Astrocyte of the cerebellum (primary cell): ENCODE measurements around the gene TMEM131L.
A peak's percentile ranks its signal among the peaks of the same experiment; 100 is the strongest.

Experiments used
- DNase-seq: peaks from one replicate; pipeline ENCODE4 v3.0.0-alpha.2; 2011; ENCODE audit warnings: low read depth
- H3K4me3 ChIP-seq: 2 replicates; pipeline ENCODE4 v1.5.1; 2011; ENCODE audit warnings: mild to moderate bottlenecking, low read depth, low read length, moderate library complexity
- CTCF ChIP-seq: IDR thresholded peaks from 2 replicates; pipeline ENCODE4 v1.5.1; 2012; ENCODE audit warnings: low read length, low read depth, moderate library complexity, mild to moderate bottlenecking; ENCODE audit errors: missing control alignments
- in situ Hi-C: cut with HindIII; loops from 2 replicates; pipeline ENCODE4 v1.10.0; 2017; ENCODE audit warnings: low sequenced_read_pairs

TMEM131L gene

DNA sequence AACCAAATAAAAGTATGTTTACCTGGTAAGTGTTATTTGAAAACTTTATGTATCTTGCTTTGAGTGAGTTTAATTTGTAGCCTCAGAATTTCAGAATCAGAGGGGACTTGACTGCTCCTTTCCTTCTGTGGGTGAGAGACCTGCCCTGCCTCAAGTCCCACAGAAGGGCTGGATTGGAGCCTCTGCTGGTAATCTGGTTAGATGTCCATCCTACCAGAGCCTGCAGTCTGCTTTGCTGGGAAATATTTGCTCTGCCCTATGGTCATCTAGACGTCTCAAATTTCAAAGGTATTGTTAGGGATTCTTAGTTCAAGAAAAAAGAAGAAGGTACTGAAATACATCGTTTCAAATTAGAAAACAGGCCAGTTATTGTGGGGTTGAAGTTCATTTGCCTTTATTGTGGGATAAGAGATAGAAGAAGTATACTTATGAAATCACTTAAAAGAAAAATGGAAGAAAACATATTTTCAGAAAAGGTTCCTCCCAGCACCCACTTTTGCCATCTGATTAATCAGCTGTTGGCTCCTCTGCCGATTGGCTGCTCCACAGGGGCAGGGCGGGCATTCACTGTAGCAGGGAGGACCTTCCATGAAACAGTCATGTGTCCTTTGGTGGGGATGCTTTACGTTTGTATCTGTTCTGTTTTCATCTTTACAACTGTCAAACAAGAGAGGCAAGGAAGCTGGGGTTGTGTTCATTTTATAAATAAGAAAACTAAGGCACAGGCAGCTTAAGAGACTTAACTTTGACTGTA, 144.6 kb downstream of the TMEM131L start:
- no peak for DNase-seq
- no peak overlapping the region for H3K4me3 ChIP-seq
- in situ Hi-C loops = no loop called here
- TF ChIP-seq CTCF = no peak

- H3K4me3 ChIP-seq = no peak overlapping the region
- peak; percentile 33 for DNase-seq
- in situ Hi-C loops = no loop called here
- TF ChIP-seq CTCF = no peak
Measured at GRCh38 chr4:153611679-153612078, 145.5 kb downstream of the TMEM131L start.

GRCh38 chr4:153612878-153613277, 146.7 kb downstream of the TMEM131L start:
- no peak for DNase-seq
- in situ Hi-C loops = no loop called here
- H3K4me3 ChIP-seq = no peak overlapping the region
- TF ChIP-seq CTCF = no peak

DNA sequence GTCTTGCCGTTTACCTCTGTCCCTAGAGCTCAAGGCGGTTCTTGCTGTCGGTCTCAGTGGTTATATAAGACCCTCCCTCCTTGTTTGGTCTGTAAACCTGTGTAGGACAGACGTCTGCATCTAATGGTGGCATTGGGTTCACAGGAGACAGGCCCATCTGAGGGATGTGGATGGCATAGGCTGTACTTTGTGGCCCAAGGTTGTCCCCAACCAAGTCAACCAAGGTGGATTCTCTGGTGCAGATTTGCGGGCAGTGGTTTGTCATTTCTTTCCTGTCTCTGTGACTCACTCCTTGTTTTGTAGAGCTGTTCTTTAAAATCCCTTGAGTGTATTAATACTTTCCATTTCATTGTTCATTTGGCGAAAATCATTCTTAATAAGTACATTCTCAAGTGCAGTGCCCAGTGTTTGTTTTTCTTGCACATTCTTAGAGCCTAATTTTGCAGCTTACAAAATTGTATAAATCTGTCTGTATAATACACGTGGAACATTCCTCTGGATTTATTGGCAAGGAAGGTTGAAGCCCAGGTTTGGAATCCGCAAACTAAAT, 149.9 kb downstream of the TMEM131L start:
- in situ Hi-C loops = no loop called here
- DNase-seq = no peak
- no peak overlapping the region for H3K4me3 ChIP-seq
- no peak for TF ChIP-seq CTCF

GRCh38 chr4:153618833-153619232, 152.7 kb downstream of the TMEM131L start:
- no peak for TF ChIP-seq CTCF
- no peak overlapping the region for H3K4me3 ChIP-seq
- in situ Hi-C loops = no loop called here
- no peak for DNase-seq

DNA sequence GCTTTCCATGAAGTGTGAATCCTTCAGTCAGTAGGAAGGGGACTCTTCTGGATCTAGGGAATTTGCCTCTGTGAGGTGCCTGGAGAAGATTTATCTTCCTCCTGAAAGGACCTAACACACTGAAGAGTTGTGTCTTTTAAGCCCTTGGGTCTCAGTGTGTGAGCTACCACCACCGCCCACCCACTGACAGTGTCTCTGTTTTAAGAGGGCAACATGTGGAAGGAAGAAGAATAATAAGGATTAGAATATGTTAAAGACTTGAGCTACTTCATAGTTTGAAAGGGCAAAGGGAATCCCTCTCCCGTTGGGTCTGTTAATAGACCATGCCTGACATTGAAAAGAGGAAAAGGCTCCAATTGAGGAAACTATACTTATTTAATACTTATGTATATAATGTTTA, 153.7 kb downstream of the TMEM131L start:
- H3K4me3 ChIP-seq = no peak overlapping the region
- TF ChIP-seq CTCF = no peak
- in situ Hi-C loops = no loop called here
- DNase-seq = no peak

GRCh38 chr4:153620352-153620751, 154.2 kb downstream of the TMEM131L start:
- TF ChIP-seq CTCF = no peak
- H3K4me3 ChIP-seq = no peak overlapping the region
- in situ Hi-C loops = no loop called here
- DNase-seq = no peak
